Breast epithelium (tissue), 4 donors: Measurements from ENCODE around the gene DYNLL2. TPM values are rescaled to one million over a fixed set of nuclear protein-coding genes. Genes with fewer than 3 reads are reported as not detected.

Experiments used
- DNase-seq, 2 donors: peaks; one replicate each; pipeline ENCODE4 v3.0.0-alpha.2; 2019; ENCODE audit warnings: low spot score in 2 of 2
- H3K27ac ChIP-seq, 2 donors: fragments of 200-600 bp; sonication (generic) in 1 of 2; one replicate each; pipeline ENCODE4 v1.5.1; 2016 to 2019; ENCODE audit warnings: mild to moderate bottlenecking in 1 of 2
- H3K27me3 ChIP-seq, 2 donors: fragments of 200-600 bp; sonication (generic) in 1 of 2; one replicate each; pipeline versions ENCODE4 v1.5.1 to v1.6.0; 2017 to 2019; ENCODE audit warnings: control low read depth in 1 of 2, mild to moderate bottlenecking in 1 of 2
- H3K36me3 ChIP-seq: fragments of 200-600 bp; one replicate; pipeline ENCODE4 v1.5.1; 2019
- H3K4me1 ChIP-seq, 2 donors: fragments of 200-600 bp; sonication (generic); one replicate each; pipeline ENCODE4 v1.5.1; 2016 to 2019; ENCODE audit warnings: control low read depth in 1 of 2
- H3K4me3 ChIP-seq, 3 donors: fragments of 200-600 bp; sonication (generic); 1 replicate in 2 of 3; 2 replicates in 1 of 3; pipeline ENCODE4 v1.5.1; 2016 to 2019; ENCODE audit warnings: mild to moderate bottlenecking in 3 of 3, moderate library complexity in 2 of 3
- H3K9me3 ChIP-seq, 2 donors: fragments of 200-600 bp; sonication (generic) in 1 of 2; one replicate each; pipeline ENCODE4 v1.5.1; 2016 to 2019; ENCODE audit warnings: control low read depth in 1 of 2
- CTCF ChIP-seq, 3 donors: fragments of 450-650 bp; IDR thresholded peaks; one replicate each; pipeline ENCODE4 v1.5.1; 2016 to 2017; ENCODE audit warnings: antibody characterized with exemption in 3 of 3, mild to moderate bottlenecking in 3 of 3, moderate library complexity in 3 of 3
- POLR2A ChIP-seq: fragments of 450-650 bp; IDR thresholded peaks from one replicate; pipeline ENCODE4 v1.6.1; 2016; ENCODE audit warnings: antibody characterized with exemption, mild to moderate bottlenecking, moderate library complexity
- POLR2AphosphoS5 ChIP-seq, 3 donors: sonication (generic); formaldehyde crosslinking; IDR thresholded peaks; one replicate each; pipeline ENCODE4 v1.6.1; 2017; ENCODE audit warnings: antibody characterized with exemption in 3 of 3
- intact Hi-C: fragments of 100-400 bp; cut with DNase I; formaldehyde crosslinking; loops from one replicate; pipeline ENCODE4 v1.15.1; 2023; ENCODE audit warnings: low total_unique reads
- total RNA-seq, 3 donors: library from RNA; depleted of rRNA; stranded (reverse); fragments of >200 nt; gene quantifications; one replicate each; pipeline ENCODE4 v1.1.0, GENCODE V29; 2016

Gene DYNLL2
- total RNA-seq, 3 donors from 2014 or later: 18.4 to 20.3 (median 19.7) TPM

GRCh38 chr17:58079300-58080033 is 3.8 kb upstream of the DYNLL2 start:
- no peaks in the 10 kb centered on the region for H3K27me3 ChIP-seq
- intact Hi-C loops: no loop called here
- DNase-seq: no peak

GRCh38 chr17:58081646-58082340 is 1.4 kb upstream of the DYNLL2 start:
- no peak for DNase-seq
- Histone ChIP-seq H3K4me3 (no peak overlapping the region), H3K27me3 (no peaks in the 10 kb centered on the region), H3K27ac (peak overlapping the region in 1 of 2 donors; percentile 93), H3K36me3 (no peaks in the 10 kb centered on the region), H3K9me3 (no peaks in the 10 kb centered on the region), H3K4me1 (peaks cover 4 to 13% of the 10 kb centered on the region in 2 donors)
- TF ChIP-seq POLR2AphosphoS5 (IDR thresholded peaks at IDR 0.05) (no peak), POLR2A (no peak), CTCF (IDR thresholded peaks at IDR 0.05) (no peak)
- intact Hi-C loops: no loop called here

More at GRCh38 chr17:58079300-58080033, 3.8 kb upstream of the DYNLL2 start:
- Histone ChIP-seq H3K27ac (no peak overlapping the region), H3K9me3 (no peaks in the 10 kb centered on the region), H3K4me1 (peaks cover 0 to 1% of the 10 kb centered on the region in 2 donors), H3K4me3 (no peak overlapping the region), H3K36me3 (no peaks in the 10 kb centered on the region)
- no peak for TF ChIP-seq POLR2A
- no peak for TF ChIP-seq POLR2AphosphoS5 (IDR thresholded peaks at IDR 0.05)
- no peak for TF ChIP-seq CTCF (IDR thresholded peaks at IDR 0.05)

- peaks cover 4 to 13% of the 10 kb centered on the region in 2 donors for H3K4me1 ChIP-seq
- no peaks in the 10 kb centered on the region for H3K27me3 ChIP-seq
- peak overlapping the region; percentile 93 to 96 for H3K27ac ChIP-seq
- intact Hi-C loops: no loop called here
- peak overlapping the region; percentile 93 to 98 (median 97) for H3K4me3 ChIP-seq
- no peak for DNase-seq
- H3K36me3 ChIP-seq: no peaks in the 10 kb centered on the region
- no peaks in the 10 kb centered on the region for H3K9me3 ChIP-seq
- no peak for TF ChIP-seq CTCF (IDR thresholded peaks at IDR 0.05)
- TF ChIP-seq POLR2A: no peak
- TF ChIP-seq POLR2AphosphoS5 (IDR thresholded peaks at IDR 0.05): no peak
Observed at GRCh38 chr17:58082341-58082869, 814 bp upstream of the DYNLL2 start.

GRCh38 chr17:58083491-58084316 is 485 bp downstream of the DYNLL2 start:
- TF ChIP-seq CTCF (IDR thresholded peaks at IDR 0.05): no peak
- no peak for TF ChIP-seq POLR2A
- TF ChIP-seq POLR2AphosphoS5 (IDR thresholded peaks at IDR 0.05): no peak
- Histone ChIP-seq H3K27ac (peak overlapping the region; percentile 93 to 96), H3K9me3 (no peaks in the 10 kb centered on the region), H3K4me3 (peak overlapping the region; percentile 93 to 98 (median 97)), H3K27me3 (no peaks in the 10 kb centered on the region), H3K36me3 (no peaks in the 10 kb centered on the region), H3K4me1 (peaks cover 4 to 13% of the 10 kb centered on the region in 2 donors)
- intact Hi-C loops: no loop called here
- DNase-seq: peak in 1 of 2 donors; percentile 55
